HG02852 (cell line): ENCODE results near the gene JAKMIP2.
"Not testable (repeated sequence)": the region's sequence is repeated elsewhere in the genome, so short reads cannot be mapped to it uniquely, and the experiment has no call there.

Experiments
- ATAC-seq: cut with Tn5 transposase; IDR thresholded peaks from one replicate; pipeline ENCODE4 v1.9.1; 2021; ENCODE audit warnings: mild to moderate bottlenecking, moderate library complexity; ENCODE audit not compliant: unreplicated experiment

Gene JAKMIP2

GRCh38 chr5:147750065-147750464 is 32.5 kb downstream of the JAKMIP2 start:
- no peak for ATAC-seq

- ATAC-seq, result no peak
These were observed 33.9 kb downstream of the JAKMIP2 start for GRCh38 chr5:147748590-147748989.

- ATAC-seq, result no peak
These were observed 35.5 kb downstream of the JAKMIP2 start for GRCh38 chr5:147746986-147747385.

GRCh38 chr5:147743678-147744374 is 38.7 kb downstream of the JAKMIP2 start:
- ATAC-seq, result no peak

- ATAC-seq, result no peak
These were observed 39.5 kb downstream of the JAKMIP2 start for GRCh38 chr5:147743012-147743411.

- ATAC-seq, result no peak
These were observed 40.4 kb downstream of the JAKMIP2 start for GRCh38 chr5:147742151-147742550.

GRCh38 chr5:147740864-147741263 is 41.7 kb downstream of the JAKMIP2 start:
- no peak for ATAC-seq

- ATAC-seq, result no peak
These were observed 44.6 kb downstream of the JAKMIP2 start for GRCh38 chr5:147737921-147738320.

- no peak for ATAC-seq
These were observed 46.9 kb downstream of the JAKMIP2 start for GRCh38 chr5:147735621-147736125.

GRCh38 chr5:147734894-147735293 is 47.6 kb downstream of the JAKMIP2 start:
- no peak for ATAC-seq

GRCh38 chr5:147733075-147733474 is 49.5 kb downstream of the JAKMIP2 start:
- no peak for ATAC-seq

GRCh38 chr5:147732291-147732883 is 50.1 kb downstream of the JAKMIP2 start:
- ATAC-seq, result no peak

- ATAC-seq, result no peak
These were observed 50.9 kb downstream of the JAKMIP2 start for GRCh38 chr5:147731431-147732290.

GRCh38 chr5:147727200-147727599 is 55.3 kb downstream of the JAKMIP2 start:
- no peak for ATAC-seq

- ATAC-seq, result not testable (repeated sequence)
These were observed 61.2 kb downstream of the JAKMIP2 start for GRCh38 chr5:147721191-147721960.

- no peak for ATAC-seq
These were observed 68.8 kb downstream of the JAKMIP2 start for GRCh38 chr5:147713550-147714295.

- no peak for ATAC-seq
These were observed 69.9 kb downstream of the JAKMIP2 start for GRCh38 chr5:147712598-147712997.

- ATAC-seq, result no peak
These were observed 70.5 kb downstream of the JAKMIP2 start for GRCh38 chr5:147712019-147712418.

GRCh38 chr5:147711019-147711418 is 71.5 kb downstream of the JAKMIP2 start:
- no peak for ATAC-seq

- no peak for ATAC-seq
These were observed 73.8 kb downstream of the JAKMIP2 start for GRCh38 chr5:147708708-147709107.
